A549 (cell line): Measurements from ENCODE around the gene DNA2. TPM values are rescaled to one million over a fixed set of nuclear protein-coding genes. Genes with fewer than 3 reads are reported as not detected.

Experiments used
- ATAC-seq, 2 experiments: fragments of 200-7000 bp in 1 of 2; fragments of >200 bp in 1 of 2; cut with Nextera tagmentation in 1 of 2; cut with Tn5 transposase in 1 of 2; 3 replicates each; pipeline versions ENCODE4 v1.8.0 to v1.9.1; 2018 to 2020; ENCODE audit warnings: mild to moderate bottlenecking in 1 of 2, moderate library complexity in 1 of 2
- CTCF ChIA-PET: fragments of 300-600 bp; sonication (Branson Sonifier 250); formaldehyde crosslinking; extraction: SDS; loops from one replicate; lab custom pipeline; 2021; ENCODE audit warnings: antibody characterized with exemption, inconsistent platforms; lab: Yijun Ruan, JAX
- POLR2A ChIA-PET: fragments of 350-600 bp; formaldehyde crosslinking; extraction: SDS; loops from one replicate; lab custom pipeline; 2021; ENCODE audit warnings: antibody characterized with exemption, inconsistent platforms; lab: Yijun Ruan, JAX
- DNase-seq, 2 experiments: peaks; one replicate each; pipeline versions ENCODE4 v3.0.0 to v3.0.0-alpha.2; 2011 to 2016; ENCODE audit warnings: low read depth in 1 of 2, low spot score in 1 of 2
- FAIRE-seq: peaks from 2 replicates; lab custom pipeline; 2011; peaks lifted over from hg19 to GRCh38; lab: Jason Lieb, UNC
- H3K27ac ChIP-seq, 2 experiments: fragments of >200 bp; sonication (Bioruptor Twin); formaldehyde crosslinking; 3 replicates each; pipeline ENCODE4 v1.5.1; 2016 to 2017
- H3K4me1 ChIP-seq: fragments of >200 bp; sonication (Bioruptor Twin); formaldehyde crosslinking; 3 replicates; pipeline ENCODE4 v1.6.1; 2016
- H3K4me2 ChIP-seq: fragments of >200 bp; sonication (Bioruptor Twin); formaldehyde crosslinking; 3 replicates; pipeline ENCODE4 v1.6.1; 2016
- H3K4me3 ChIP-seq: fragments of >200 bp; sonication (Bioruptor Twin); formaldehyde crosslinking; 3 replicates; pipeline ENCODE4 v1.5.1; 2016
- H3K9me3 ChIP-seq: fragments of >200 bp; sonication (Bioruptor Twin); formaldehyde crosslinking; 3 replicates; pipeline ENCODE4 v1.6.1; 2016
- ATOH8 ChIP-seq: fragments of 250-450 bp; sonication (Bioruptor Pico); IDR thresholded peaks from 2 replicates; pipeline ENCODE4 v1.5.0; 2020; ENCODE audit warnings: low read depth, mild to moderate bottlenecking, moderate library complexity
- BCL3 ChIP-seq: fragments of >200 bp; sonication (Bioruptor Twin); formaldehyde crosslinking; IDR thresholded peaks from 3 replicates; pipeline ENCODE4 v1.6.1; 2016
- CBX8 ChIP-seq: fragments of 200-600 bp; sonication (generic); IDR thresholded peaks from 2 replicates; pipeline ENCODE4 v1.6.1; 2016
- CHD4 ChIP-seq: fragments of 200-600 bp; sonication (generic); IDR thresholded peaks from 2 replicates; pipeline ENCODE4 v1.6.1; 2016; ENCODE audit warnings: antibody characterized with exemption, mild to moderate bottlenecking, borderline replicate concordance
- CTCF ChIP-seq: fragments of >200 bp; sonication (Bioruptor Twin); formaldehyde crosslinking; IDR thresholded peaks from 3 replicates; pipeline ENCODE4 v1.5.1; 2016
- E2F6 ChIP-seq: IDR thresholded peaks from 2 replicates; pipeline ENCODE4 v1.6.1; 2012; ENCODE audit warnings: low read depth, borderline replicate concordance
- ESRRA ChIP-seq: fragments of 150-350 bp; IDR thresholded peaks from 2 replicates; pipeline ENCODE4 v1.6.1; 2014; ENCODE audit warnings: mild to moderate bottlenecking, low read length, borderline replicate concordance
- FOSB ChIP-seq: fragments of 250-450 bp; sonication (Bioruptor Pico); IDR thresholded peaks from 2 replicates; pipeline ENCODE4 v1.5.0; 2020; ENCODE audit warnings: mild to moderate bottlenecking, moderate library complexity
- FOSL2 ChIP-seq, 2 experiments: fragments of 450-650 bp in 1 of 2; fragments of >200 bp in 1 of 2; sonication (Bioruptor Twin) in 1 of 2; formaldehyde crosslinking; IDR thresholded peaks; 2 replicates each; pipeline versions ENCODE4 v1.5.0 to v1.6.1; 2016 to 2020; ENCODE audit warnings: mild to moderate bottlenecking in 1 of 2, moderate library complexity in 1 of 2
- HEYL ChIP-seq: fragments of 250-450 bp; sonication (Bioruptor Pico); IDR thresholded peaks from 2 replicates; pipeline ENCODE4 v1.8.0; 2021; ENCODE audit warnings: mild to moderate bottlenecking, moderate library complexity
- HOXB13 ChIP-seq: fragments of 250-450 bp; sonication (Bioruptor Pico); IDR thresholded peaks from 2 replicates; pipeline ENCODE4 v1.5.0; 2020; ENCODE audit warnings: low read depth, mild to moderate bottlenecking, moderate library complexity
- JUNB ChIP-seq: fragments of >200 bp; sonication (Bioruptor Twin); formaldehyde crosslinking; IDR thresholded peaks from 2 replicates; pipeline ENCODE4 v1.6.1; 2016
- KDM5A ChIP-seq: fragments of 200-600 bp; sonication (generic); IDR thresholded peaks from 2 replicates; pipeline ENCODE4 v1.6.1; 2016; ENCODE audit warnings: antibody characterized with exemption, mild to moderate bottlenecking
- MAFK ChIP-seq: fragments of 450-650 bp; IDR thresholded peaks from 2 replicates; pipeline ENCODE4 v1.6.1; 2014; ENCODE audit not compliant: partially characterized antibody
- NR3C1 ChIP-seq: fragments of >200 bp; sonication (Bioruptor Twin); formaldehyde crosslinking; IDR thresholded peaks from 3 replicates; pipeline ENCODE4 v1.6.1; 2017
- POLR2A ChIP-seq: IDR thresholded peaks from 2 replicates; pipeline ENCODE4 v1.6.1; 2012; ENCODE audit warnings: mild to moderate bottlenecking, low read length
- POLR2AphosphoS2 ChIP-seq: conservative IDR thresholded peaks from 2 replicates; pipeline ENCODE4 v1.6.1; 2012; ENCODE audit warnings: low read length, improper control_type of control experiment, inconsistent platforms
- RARB ChIP-seq: fragments of 250-450 bp; sonication (Bioruptor Pico); IDR thresholded peaks from 2 replicates; pipeline ENCODE4 v1.8.0; 2021; ENCODE audit warnings: mild to moderate bottlenecking, moderate library complexity
- REST ChIP-seq: fragments of 200-600 bp; sonication (generic); IDR thresholded peaks from 2 replicates; pipeline ENCODE4 v1.6.1; 2016; ENCODE audit warnings: antibody characterized with exemption, mild to moderate bottlenecking, moderate library complexity
- RFX5 ChIP-seq: fragments of 450-650 bp; IDR thresholded peaks from 2 replicates; pipeline ENCODE4 v1.7.1; 2014; ENCODE audit warnings: antibody characterized with exemption, mild to moderate bottlenecking, moderate library complexity
- RNF2 ChIP-seq: fragments of 200-600 bp; sonication (generic); IDR thresholded peaks from 2 replicates; pipeline ENCODE4 v1.6.1; 2016; ENCODE audit warnings: low read depth, mild to moderate bottlenecking, antibody characterized with exemption, moderate library complexity, borderline replicate concordance
- SREBF2 ChIP-seq: fragments of 450-650 bp; IDR thresholded peaks from 2 replicates; pipeline ENCODE4 v1.6.1; 2014; ENCODE audit warnings: mild to moderate bottlenecking, moderate library complexity
- TP53 ChIP-seq: fragments of 250-450 bp; sonication (Bioruptor Pico); IDR thresholded peaks from 2 replicates; pipeline ENCODE4 v1.5.0; 2021; ENCODE audit warnings: mild to moderate bottlenecking, moderate library complexity
- WGBS: methylation state at CpG from one replicate; pipeline ENCODE4 v1.1.6; 2017; ENCODE audit errors: missing lambda C conversion rate; 5-methylcytosine and 5-hydroxymethylcytosine counted together
- polyA plus RNA-seq, 4 experiments: library from polyadenylated mRNA; depleted of rRNA in 3 of 4; stranded (reverse); fragments of >200 nt; fragmentation: RNase III in 1 of 4; extraction: RNeasy Plus Mini Kit Qiagen cat#74134 plus additional on column Dnase treatment in 1 of 4; gene quantifications; 2 replicates in 3 of 4; 3 replicates in 1 of 4; pipeline ENCODE4 v1.2.3, GENCODE V29; 2011 to 2017

Gene DNA2
- polyA plus RNA-seq, 2 of the 4 experiments (the other 2 are of a cell fraction): 16.5 to 20.1 TPM

GRCh38 chr10:68371604-68372003 is 100.2 kb downstream of the DNA2 start (continued):
- TF ChIP-seq FOSL2 (IDR thresholded peaks at IDR 0.05) (no peak), FOSL2 (CRISPR knock-in tag; IDR thresholded peaks at IDR 0.05) (no peak), POLR2A (no peak)
- TF ChIP-seq, all 56 proteins: peak for 0

- ATAC-seq (no peak), DNase-seq (no peak)
- POLR2A ChIA-PET: no interaction called here
- no peak for TF ChIP-seq FOSB (CRISPR knock-in tag)
- TF ChIP-seq TP53 (CRISPR knock-in tag): no peak
- no peak for TF ChIP-seq HOXB13
- no peak for TF ChIP-seq REST
- no peak for TF ChIP-seq ATOH8 (CRISPR knock-in tag)
- TF ChIP-seq SREBF2: no peak
- TF ChIP-seq CHD4: no peak
- TF ChIP-seq CTCF: no peak
- TF ChIP-seq, all 56 proteins: peak for 0
- Histone ChIP-seq H3K27ac (no peak overlapping the region), H3K4me2 (no peak overlapping the region), H3K9me3 (peaks cover 6% of the 10 kb centered on the region), H3K4me1 (no peaks in the 10 kb centered on the region), H3K4me3 (no peak overlapping the region)
- 83% methylated on average over 2 of the region's 2 CpGs for WGBS
- CTCF ChIA-PET: no interaction called here
- FAIRE-seq: no peak
Measured at GRCh38 chr10:68367121-68367520, 104.7 kb downstream of the DNA2 start.

- ChIA-PET CTCF (no interaction called here), POLR2A (no interaction called here)
- WGBS: 88% methylated on average over 5 of the region's 5 CpGs
- peaks cover under 1% of the 10 kb centered on the region; the same call in 1 of the 3 replicates for H3K9me3 ChIP-seq
- DNase-seq: no peak
- no peaks in the 10 kb centered on the region for H3K4me1 ChIP-seq
- ATAC-seq: no peak
- H3K4me2 ChIP-seq: no peak overlapping the region
- H3K27ac ChIP-seq: no peak overlapping the region
- TF ChIP-seq ESRRA: no peak
- no peak for TF ChIP-seq CBX8
- TF ChIP-seq HOXB13: no peak
- no peak for TF ChIP-seq POLR2AphosphoS2
- TF ChIP-seq RFX5: no peak
- no peak for TF ChIP-seq MAFK
- no peak for TF ChIP-seq E2F6
- TF ChIP-seq BCL3: no peak
- TF ChIP-seq HEYL (CRISPR knock-in tag): no peak
- TF ChIP-seq RARB: no peak
- TF ChIP-seq RNF2: no peak
- no peak for TF ChIP-seq NR3C1
- TF ChIP-seq KDM5A: no peak
- no peak for TF ChIP-seq REST
- no peak for TF ChIP-seq JUNB
- FAIRE-seq: no peak
- no peak overlapping the region for H3K4me3 ChIP-seq
Measured at GRCh38 chr10:68366600-68366999, 105.2 kb downstream of the DNA2 start.
